ENCODE data around the gene C1QTNF12.

DNA sequence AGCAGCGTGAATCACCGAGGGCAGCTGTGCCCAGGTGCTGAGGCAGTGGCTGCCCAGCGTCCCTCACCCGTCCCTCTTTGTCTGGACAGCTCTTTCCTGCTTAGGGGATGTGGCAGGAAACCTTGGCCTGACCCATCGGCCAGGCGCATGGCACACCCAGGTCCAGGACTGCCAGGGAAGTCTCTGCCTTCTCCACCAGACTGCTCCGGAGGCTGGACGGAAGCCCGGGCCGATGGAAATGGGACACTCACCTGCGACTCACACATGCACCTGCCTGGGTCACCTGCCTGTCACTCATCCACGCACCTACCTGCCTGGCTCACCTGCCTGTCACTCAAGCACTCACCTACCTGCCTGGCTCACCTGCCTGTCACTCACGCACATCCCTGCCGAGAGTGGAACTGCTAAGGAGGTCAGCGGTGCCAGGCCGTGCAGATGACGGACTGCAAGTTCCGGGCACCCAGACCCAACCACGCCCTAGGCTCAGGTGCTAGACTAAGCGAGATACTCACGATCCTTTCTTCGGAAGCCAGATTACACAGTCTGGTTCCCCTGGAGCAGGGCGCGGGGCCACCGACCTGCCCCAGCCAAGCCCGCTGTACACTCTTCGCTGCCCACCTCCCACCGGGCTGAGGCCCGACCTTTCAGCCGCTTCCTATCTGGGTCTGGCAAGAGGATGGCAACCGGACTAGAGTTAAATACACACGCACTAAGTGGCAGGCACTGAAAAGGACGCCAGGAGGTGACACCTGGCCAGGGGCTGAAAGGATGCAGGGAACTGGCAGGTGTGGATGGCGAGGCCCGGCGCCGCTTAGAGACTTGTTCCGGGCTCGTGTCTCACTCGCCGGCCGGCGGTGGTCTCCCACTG is 26.1 kb upstream of the C1QTNF12 start:
- TF ChIP-seq, protein P1, sequence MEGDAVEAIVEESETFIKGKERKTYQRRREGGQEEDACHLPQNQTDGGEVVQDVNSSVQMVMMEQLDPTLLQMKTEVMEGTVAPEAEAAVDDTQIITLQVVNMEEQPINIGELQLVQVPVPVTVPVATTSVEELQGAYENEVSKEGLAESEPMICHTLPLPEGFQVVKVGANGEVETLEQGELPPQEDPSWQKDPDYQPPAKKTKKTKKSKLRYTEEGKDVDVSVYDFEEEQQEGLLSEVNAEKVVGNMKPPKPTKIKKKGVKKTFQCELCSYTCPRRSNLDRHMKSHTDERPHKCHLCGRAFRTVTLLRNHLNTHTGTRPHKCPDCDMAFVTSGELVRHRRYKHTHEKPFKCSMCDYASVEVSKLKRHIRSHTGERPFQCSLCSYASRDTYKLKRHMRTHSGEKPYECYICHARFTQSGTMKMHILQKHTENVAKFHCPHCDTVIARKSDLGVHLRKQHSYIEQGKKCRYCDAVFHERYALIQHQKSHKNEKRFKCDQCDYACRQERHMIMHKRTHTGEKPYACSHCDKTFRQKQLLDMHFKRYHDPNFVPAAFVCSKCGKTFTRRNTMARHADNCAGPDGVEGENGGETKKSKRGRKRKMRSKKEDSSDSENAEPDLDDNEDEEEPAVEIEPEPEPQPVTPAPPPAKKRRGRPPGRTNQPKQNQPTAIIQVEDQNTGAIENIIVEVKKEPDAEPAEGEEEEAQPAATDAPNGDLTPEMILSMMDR (IDR thresholded peaks at IDR 0.05): peak in 1 of 6 experiments; percentile 10
- TF ChIP-seq POLR2A (IDR thresholded peaks at IDR 0.05): peak; percentile 84 to 90

Measured in Peyer's patch (tissue), 4 donors.